Neural progenitor cell (in vitro differentiated cells): ENCODE measurements around the gene INPP4A. TPM values are rescaled to one million over a fixed set of nuclear protein-coding genes. Genes with fewer than 3 reads are reported as not detected.

ENCODE experiments used
- DNase-seq: peaks from one replicate; pipeline ENCODE4 v3.0.0-alpha.2; 2016; ENCODE audit warnings: low spot score
- H2AFZ ChIP-seq: fragments of 200-600 bp; sonication (generic); replicated peaks from 2 replicates; pipeline ENCODE4 v1.6.1; 2016; ENCODE audit warnings: antibody characterized with exemption
- H3F3A ChIP-seq: fragments of 200-600 bp; sonication (generic); 2 replicates; pipeline ENCODE4 v1.6.1; 2016; ENCODE audit warnings: antibody characterized with exemption, low read depth
- H3K27ac ChIP-seq: fragments of 200-600 bp; sonication (generic); 2 replicates; pipeline ENCODE4 v1.5.1; 2016; ENCODE audit warnings: mild to moderate bottlenecking
- H3K27me3 ChIP-seq: fragments of 200-600 bp; sonication (generic); 2 replicates; pipeline ENCODE4 v1.6.1; 2016; ENCODE audit warnings: mild to moderate bottlenecking, moderate library complexity
- H3K36me3 ChIP-seq: fragments of 200-600 bp; sonication (generic); 2 replicates; pipeline ENCODE4 v1.5.1; 2016
- H3K4me1 ChIP-seq: fragments of 200-600 bp; sonication (generic); 2 replicates; pipeline ENCODE4 v1.6.1; 2016; ENCODE audit warnings: mixed run types
- H3K4me2 ChIP-seq: fragments of 200-600 bp; sonication (generic); 2 replicates; pipeline ENCODE4 v1.6.1; 2016
- H3K4me3 ChIP-seq: fragments of 200-600 bp; sonication (generic); 2 replicates; pipeline ENCODE4 v1.5.1; 2016
- H3K79me2 ChIP-seq: fragments of 200-600 bp; sonication (generic); 2 replicates; pipeline ENCODE4 v1.6.1; 2016; ENCODE audit warnings: low read depth
- H3K9ac ChIP-seq: fragments of 200-600 bp; sonication (generic); 2 replicates; pipeline ENCODE4 v1.6.1; 2016
- H3K9me3 ChIP-seq: fragments of 200-600 bp; sonication (generic); 2 replicates; pipeline ENCODE4 v1.5.1; 2016; ENCODE audit warnings: low read depth
- H4K20me1 ChIP-seq: fragments of 200-600 bp; sonication (generic); 2 replicates; pipeline ENCODE4 v1.6.1; 2016; ENCODE audit warnings: low read depth
- H3K27ac Mint-ChIP-seq: 3 replicates; pipeline ENCODE4 v1.8.0; 2021; ENCODE audit warnings: mixed read lengths
- H3K27me3 Mint-ChIP-seq: 2 replicates; pipeline ENCODE4 v1.8.0; 2022; ENCODE audit warnings: low read depth, mild to moderate bottlenecking, inconsistent platforms, moderate library complexity, mixed read lengths; ENCODE audit not compliant: insufficient read depth
- H3K36me3 Mint-ChIP-seq: 3 replicates; pipeline ENCODE4 v1.8.0; 2021; ENCODE audit warnings: mixed read lengths
- H3K4me1 Mint-ChIP-seq: 3 replicates; pipeline ENCODE4 v1.8.0; 2021; ENCODE audit warnings: mixed read lengths
- H3K4me3 Mint-ChIP-seq: 3 replicates; pipeline ENCODE4 v1.8.0; 2021; ENCODE audit warnings: mild to moderate bottlenecking, moderate library complexity, mixed read lengths
- H3K9me3 Mint-ChIP-seq: 3 replicates; pipeline ENCODE4 v1.8.0; 2020; ENCODE audit warnings: mixed read lengths
- EZH2 ChIP-seq: fragments of 200-600 bp; sonication (generic); IDR thresholded peaks from 2 replicates; pipeline ENCODE4 v1.6.1; 2017; ENCODE audit warnings: antibody characterized with exemption, mild to moderate bottlenecking, moderate library complexity
- EZH2phosphoT487 ChIP-seq: fragments of 200-600 bp; sonication (generic); IDR thresholded peaks from 2 replicates; pipeline ENCODE4 v1.6.1; 2017; ENCODE audit warnings: antibody characterized with exemption
- total RNA-seq: library from RNA; depleted of rRNA; stranded (reverse); fragments of >200 nt; gene quantifications from 2 replicates; pipeline ENCODE4 v1.2.3, GENCODE V29; 2015; ENCODE audit warnings: low replicate concordance
- TF ChIP-seq, protein P1 (sequence below): fragments of 200-600 bp; sonication (generic); IDR thresholded peaks from 2 replicates; pipeline ENCODE4 v1.5.1; 2017; ENCODE audit warnings: antibody characterized with exemption, mild to moderate bottlenecking

The INPP4A gene
- total RNA-seq, 1 donor from 2014 or later: 35.1 TPM

DNA sequence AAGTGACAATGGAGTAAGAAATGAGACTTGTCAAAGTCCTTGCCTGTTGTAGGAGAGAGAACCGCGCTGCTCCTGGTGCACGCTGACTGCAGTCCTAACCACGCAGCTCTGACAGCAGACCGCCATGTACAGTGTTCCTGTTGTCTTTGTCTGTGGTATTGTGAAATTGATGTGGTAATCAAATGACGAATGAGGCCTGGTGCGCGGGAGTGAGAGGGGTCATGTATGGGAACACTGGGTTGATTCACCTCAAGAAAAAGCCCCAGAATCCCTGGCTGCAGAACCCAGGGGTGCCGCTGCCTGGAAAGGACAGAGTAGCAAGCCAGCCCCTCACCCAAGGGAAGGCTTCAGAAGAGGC is 64.0 kb downstream of the INPP4A start:
- Histone ChIP-seq H3K4me1 (no peaks in the 10 kb centered on the region), H4K20me1 (peaks cover 5% of the 10 kb centered on the region), H3K9ac (no peak overlapping the region), H3K36me3 (no peaks in the 10 kb centered on the region), H3K9me3 (no peaks in the 10 kb centered on the region), H2AFZ (no peak overlapping the region), H3F3A (no peaks in the 10 kb centered on the region), H3K79me2 (no peaks in the 10 kb centered on the region), H3K27ac (no peak overlapping the region), H3K27me3 (no peaks in the 10 kb centered on the region), H3K4me3 (no peak overlapping the region), H3K4me2 (no peak overlapping the region)
- Mint-ChIP-seq H3K27ac (peak overlapping the region; percentile 43), H3K27me3 (peaks cover 4% of the 10 kb centered on the region), H3K36me3 (peaks cover 9% of the 10 kb centered on the region), H3K4me1 (peaks cover 39% of the 10 kb centered on the region), H3K4me3 (no peak overlapping the region), H3K9me3 (peaks cover 2% of the 10 kb centered on the region)
- no peak for DNase-seq
- TF ChIP-seq EZH2phosphoT487: no peak
- TF ChIP-seq, protein P1, sequence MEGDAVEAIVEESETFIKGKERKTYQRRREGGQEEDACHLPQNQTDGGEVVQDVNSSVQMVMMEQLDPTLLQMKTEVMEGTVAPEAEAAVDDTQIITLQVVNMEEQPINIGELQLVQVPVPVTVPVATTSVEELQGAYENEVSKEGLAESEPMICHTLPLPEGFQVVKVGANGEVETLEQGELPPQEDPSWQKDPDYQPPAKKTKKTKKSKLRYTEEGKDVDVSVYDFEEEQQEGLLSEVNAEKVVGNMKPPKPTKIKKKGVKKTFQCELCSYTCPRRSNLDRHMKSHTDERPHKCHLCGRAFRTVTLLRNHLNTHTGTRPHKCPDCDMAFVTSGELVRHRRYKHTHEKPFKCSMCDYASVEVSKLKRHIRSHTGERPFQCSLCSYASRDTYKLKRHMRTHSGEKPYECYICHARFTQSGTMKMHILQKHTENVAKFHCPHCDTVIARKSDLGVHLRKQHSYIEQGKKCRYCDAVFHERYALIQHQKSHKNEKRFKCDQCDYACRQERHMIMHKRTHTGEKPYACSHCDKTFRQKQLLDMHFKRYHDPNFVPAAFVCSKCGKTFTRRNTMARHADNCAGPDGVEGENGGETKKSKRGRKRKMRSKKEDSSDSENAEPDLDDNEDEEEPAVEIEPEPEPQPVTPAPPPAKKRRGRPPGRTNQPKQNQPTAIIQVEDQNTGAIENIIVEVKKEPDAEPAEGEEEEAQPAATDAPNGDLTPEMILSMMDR: no peak
- TF ChIP-seq EZH2: no peak

DNA sequence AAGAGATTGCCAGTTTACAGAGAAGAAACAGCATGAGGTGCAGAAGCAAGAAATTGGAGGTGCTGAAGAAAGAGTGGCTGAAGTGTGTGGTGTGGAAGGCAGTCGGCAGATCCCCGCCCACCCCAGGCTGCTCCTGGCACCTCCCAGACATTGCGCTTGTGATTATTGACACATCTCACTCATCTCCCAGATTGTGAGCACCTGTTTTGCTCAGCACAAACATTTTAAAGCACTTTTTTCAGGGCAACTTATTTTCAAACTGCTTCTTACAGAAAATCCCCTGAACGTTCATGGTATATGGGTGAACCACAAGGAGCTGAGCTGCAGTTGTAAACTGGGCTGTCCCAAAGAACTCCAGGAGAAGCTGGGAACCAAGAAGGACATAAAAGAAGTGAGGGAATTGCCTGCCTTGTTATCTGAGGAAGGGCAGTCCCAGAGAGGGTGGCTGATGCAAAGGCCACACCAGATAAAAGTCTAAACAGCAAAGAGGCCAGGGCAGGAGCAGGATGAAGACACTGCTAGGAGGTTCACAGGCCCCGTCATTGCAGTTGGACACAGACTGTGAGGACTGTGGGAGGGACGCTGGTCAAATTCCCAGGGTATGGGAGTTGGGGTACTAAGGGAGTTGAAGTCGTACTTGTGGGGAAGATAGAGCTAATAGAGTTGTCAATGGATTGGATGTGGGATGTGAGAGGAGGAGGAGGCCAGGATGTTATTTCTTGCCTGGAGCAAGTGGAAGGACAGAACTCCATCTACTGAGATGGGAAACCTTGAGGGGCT is 65.1 kb downstream of the INPP4A start:
- Histone ChIP-seq H3K36me3 (no peaks in the 10 kb centered on the region), H3K4me3 (no peak overlapping the region), H2AFZ (no peak overlapping the region), H3K9me3 (no peaks in the 10 kb centered on the region), H3K27ac (no peak overlapping the region), H3F3A (no peaks in the 10 kb centered on the region), H3K27me3 (no peaks in the 10 kb centered on the region), H3K4me2 (no peak overlapping the region), H3K9ac (no peak overlapping the region), H4K20me1 (no peaks in the 10 kb centered on the region), H3K4me1 (peaks cover 8% of the 10 kb centered on the region), H3K79me2 (peaks cover 9% of the 10 kb centered on the region)
- Mint-ChIP-seq H3K27ac (no peak overlapping the region), H3K9me3 (peaks cover 2% of the 10 kb centered on the region), H3K4me3 (peak overlapping the region; percentile 36), H3K27me3 (peaks cover 6% of the 10 kb centered on the region), H3K36me3 (peaks cover 4% of the 10 kb centered on the region), H3K4me1 (peaks cover 36% of the 10 kb centered on the region)
- TF ChIP-seq, protein P1: no peak
- TF ChIP-seq EZH2 (no peak), EZH2phosphoT487 (no peak)
- no peak for DNase-seq

DNA sequence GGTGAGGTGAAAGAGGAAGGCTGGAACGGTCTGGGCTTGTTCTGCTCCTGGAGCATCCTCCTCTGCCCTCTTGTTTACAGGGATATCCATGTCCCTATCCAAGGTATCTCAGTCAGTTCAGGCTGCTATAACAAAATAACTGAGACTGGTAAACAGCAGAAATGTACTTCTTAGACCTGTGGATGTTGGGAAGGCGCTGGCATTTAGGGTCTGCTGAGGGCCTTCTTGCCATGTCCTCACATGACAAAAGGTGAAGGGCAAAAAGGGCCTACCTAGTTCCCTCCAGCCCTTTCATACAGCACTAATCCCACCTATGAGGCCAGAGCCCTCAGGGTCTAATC is 65.6 kb downstream of the INPP4A start:
- no peak overlapping the region for H3K9ac ChIP-seq
- peaks cover 6% of the 10 kb centered on the region for H3K27me3 Mint-ChIP-seq

More for the DNA sequence above, 65.6 kb downstream of the INPP4A start:
- H3K36me3 Mint-ChIP-seq: peaks cover 3% of the 10 kb centered on the region
- H2AFZ ChIP-seq: no peak overlapping the region
- H3K4me1 ChIP-seq: peaks cover 11% of the 10 kb centered on the region
- no peaks in the 10 kb centered on the region for H3K9me3 ChIP-seq
- peaks cover 2% of the 10 kb centered on the region for H3K9me3 Mint-ChIP-seq
- H3K27ac Mint-ChIP-seq: no peak overlapping the region
- H3K79me2 ChIP-seq: peaks cover 11% of the 10 kb centered on the region
- DNase-seq: no peak
- H3K4me2 ChIP-seq: no peak overlapping the region
- H3K4me3 Mint-ChIP-seq: peak overlapping the region; percentile 36
- H4K20me1 ChIP-seq: no peaks in the 10 kb centered on the region
- no peaks in the 10 kb centered on the region for H3F3A ChIP-seq
- H3K27ac ChIP-seq: no peak overlapping the region
- TF ChIP-seq EZH2phosphoT487: no peak
- TF ChIP-seq EZH2: no peak
- TF ChIP-seq, protein P1: no peak
- H3K27me3 ChIP-seq: no peaks in the 10 kb centered on the region
- peaks cover 34% of the 10 kb centered on the region for H3K4me1 Mint-ChIP-seq
- no peaks in the 10 kb centered on the region for H3K36me3 ChIP-seq
- no peak overlapping the region for H3K4me3 ChIP-seq
